ENCODE data around the gene SMIM26. TPM values are rescaled to one million over a fixed set of nuclear protein-coding genes. Genes with fewer than 3 reads are reported as not detected.

Gene SMIM26
- total RNA-seq, 6 donors from 2014 or later, result 12.5 to 81.3 (median 63.7) TPM

- H3K36me3 ChIP-seq, result peaks cover 38 to 88% (median 81%) of the 10 kb centered on the region in 4 donors
- no peaks in the 10 kb centered on the region for H3K4me1 ChIP-seq
- WGBS, 2 donors, result 96 to 97% methylated on average over 2 of the region's 2 CpGs
- H3K27me3 ChIP-seq, result no peaks in the 10 kb centered on the region
- H3K9me3 ChIP-seq, result no peaks in the 10 kb centered on the region
- H3K4me3 ChIP-seq, result no peak overlapping the region
- TF ChIP-seq POLR2AphosphoS5 (IDR thresholded peaks at IDR 0.05) (no peak), POLR2A (IDR thresholded peaks at IDR 0.05) (no peak), EP300 (IDR thresholded peaks at IDR 0.05) (no peak), CTCF (IDR thresholded peaks at IDR 0.05) (no peak)
- DNase-seq, result no peak
- H3K27ac ChIP-seq, result no peak overlapping the region
- no peak for ATAC-seq (ENCODE audit: low FRiP score in 2 of 2)
Observed at GRCh38 chr20:18527339-18527738, 39.9 kb upstream of the SMIM26 start.

- H3K36me3 ChIP-seq, result peaks cover 40 to 93% (median 86%) of the 10 kb centered on the region in 4 donors
Observed at GRCh38 chr20:18527836-18528235, 39.4 kb upstream of the SMIM26 start.

GRCh38 chr20:18529041-18529440 lies 38.2 kb upstream of the SMIM26 start:
- DNase-seq (no peak), ATAC-seq (ENCODE audit: low FRiP score in 2 of 2) (no peak)
- H3K4me3 ChIP-seq, result no peak overlapping the region
- H3K9me3 ChIP-seq, result no peaks in the 10 kb centered on the region
- H3K27me3 ChIP-seq, result no peaks in the 10 kb centered on the region
- no peaks in the 10 kb centered on the region for H3K4me1 ChIP-seq
- no peak for TF ChIP-seq CTCF (IDR thresholded peaks at IDR 0.05)
- TF ChIP-seq POLR2AphosphoS5 (IDR thresholded peaks at IDR 0.05), result no peak
- TF ChIP-seq POLR2A (IDR thresholded peaks at IDR 0.05), result no peak
- no peak for TF ChIP-seq EP300 (IDR thresholded peaks at IDR 0.05)
- peaks cover 51 to 100% (median 96%) of the 10 kb centered on the region in 4 donors for H3K36me3 ChIP-seq
- H3K27ac ChIP-seq, result no peak overlapping the region

More at GRCh38 chr20:18527836-18528235, 39.4 kb upstream of the SMIM26 start:
- no peak for DNase-seq
- Histone ChIP-seq H3K9me3 (no peaks in the 10 kb centered on the region), H3K4me3 (no peak overlapping the region), H3K4me1 (no peaks in the 10 kb centered on the region), H3K27me3 (no peaks in the 10 kb centered on the region), H3K27ac (no peak overlapping the region)
- no peak for ATAC-seq (ENCODE audit: low FRiP score in 2 of 2)
- TF ChIP-seq EP300 (IDR thresholded peaks at IDR 0.05) (no peak), CTCF (IDR thresholded peaks at IDR 0.05) (no peak), POLR2A (IDR thresholded peaks at IDR 0.05) (no peak), POLR2AphosphoS5 (IDR thresholded peaks at IDR 0.05) (no peak)
- 92 to 95% methylated on average over 2 of the region's 2 CpGs for WGBS, 2 donors

GRCh38 chr20:18532626-18533025 lies 34.6 kb upstream of the SMIM26 start:
- TF ChIP-seq CTCF (IDR thresholded peaks at IDR 0.05) (no peak), EP300 (IDR thresholded peaks at IDR 0.05) (no peak), POLR2AphosphoS5 (IDR thresholded peaks at IDR 0.05) (no peak), POLR2A (IDR thresholded peaks at IDR 0.05) (no peak)
- Histone ChIP-seq H3K4me1 (no peaks in the 10 kb centered on the region), H3K27me3 (no peaks in the 10 kb centered on the region), H3K9me3 (no peaks in the 10 kb centered on the region), H3K27ac (no peak overlapping the region), H3K4me3 (no peak overlapping the region), H3K36me3 (peaks cover 38 to 98% (median 81%) of the 10 kb centered on the region in 4 donors)
- 91 to 98% methylated on average over 6 of the region's 6 CpGs for WGBS, 2 donors
- no peak for DNase-seq
- ATAC-seq (ENCODE audit: low FRiP score in 2 of 2), result no peak

GRCh38 chr20:18533491-18533890 lies 33.7 kb upstream of the SMIM26 start:
- no peaks in the 10 kb centered on the region for H3K9me3 ChIP-seq
- ATAC-seq (ENCODE audit: low FRiP score in 2 of 2) (no peak), DNase-seq (no peak)
- H3K36me3 ChIP-seq, result peaks cover 32 to 98% (median 76%) of the 10 kb centered on the region in 4 donors
- H3K4me1 ChIP-seq, result no peaks in the 10 kb centered on the region
- WGBS, 2 donors, result 56 to 67% methylated on average over 1 of the region's 1 CpG
- no peak overlapping the region for H3K4me3 ChIP-seq
- no peak overlapping the region for H3K27ac ChIP-seq
- no peak for TF ChIP-seq EP300 (IDR thresholded peaks at IDR 0.05)
- no peaks in the 10 kb centered on the region for H3K27me3 ChIP-seq

All from upper lobe of left lung (tissue), 6 donors.